GOT3 (cell line): ENCODE results near the gene FAM153A.
"Not testable (repeated sequence)": the region's sequence is repeated elsewhere in the genome, so short reads cannot be mapped to it uniquely, and the experiment has no call there.

Source experiments
- DNase-seq: peaks from one replicate; lab custom pipeline; 2025; ENCODE audit warnings: mixed read lengths; lab: John Stamatoyannopoulos, UW

FAM153A gene

GRCh38 chr5:177782792-177783633 lies at the start of gene FAM153A:
TSS of gene FAM153A (minus strand) at chr5:177782899.
- not testable (repeated sequence) for DNase-seq

DNA sequence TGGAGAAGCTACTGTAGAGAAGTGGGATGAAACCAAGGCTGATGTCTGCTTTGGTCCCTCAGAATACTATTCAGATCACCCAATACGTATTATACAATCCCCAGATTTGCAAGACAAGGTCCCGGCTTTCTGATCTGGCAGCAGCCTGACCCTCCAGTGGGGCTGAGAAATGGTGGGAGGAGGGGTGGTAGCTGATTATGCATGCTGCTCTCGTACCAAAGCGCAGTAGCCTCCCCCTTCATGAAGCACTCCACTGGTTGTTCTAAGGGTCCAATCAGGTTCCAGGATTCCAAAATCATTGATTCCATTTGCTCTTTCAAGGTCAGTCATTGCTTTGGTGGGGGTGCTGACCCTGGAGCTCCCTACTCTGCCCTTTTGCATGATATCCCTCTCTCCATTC lies 49.6 kb upstream of the FAM153A start:
- DNase-seq = not testable (repeated sequence)

GRCh38 chr5:177826073-177826472 lies 43.4 kb upstream of the FAM153A start:
- DNase-seq = not testable (repeated sequence)

DNA sequence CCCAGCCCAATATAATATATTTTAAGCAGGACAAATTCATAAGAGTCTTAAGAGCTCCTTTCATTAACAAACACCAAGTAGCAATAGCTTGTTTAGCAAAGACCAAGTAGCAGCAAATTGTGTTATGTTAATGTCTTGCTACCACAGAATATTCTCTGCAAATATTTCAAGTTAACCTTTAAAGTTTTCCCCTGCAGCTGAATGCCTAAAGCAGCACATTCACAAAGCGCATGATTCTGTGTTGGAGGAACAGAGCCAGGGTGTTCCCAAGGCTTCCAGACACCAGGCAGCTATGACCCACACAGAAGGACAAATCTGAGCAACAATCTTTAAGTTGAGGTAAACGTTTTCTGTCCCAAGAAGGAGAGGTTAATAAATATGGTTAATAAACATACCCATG lies 42.1 kb upstream of the FAM153A start:
- not testable (repeated sequence) for DNase-seq

- DNase-seq = not testable (repeated sequence)
Measured at GRCh38 chr5:177822489-177822888, 39.8 kb upstream of the FAM153A start.

GRCh38 chr5:177819664-177820063 lies 37.0 kb upstream of the FAM153A start:
- not testable (repeated sequence) for DNase-seq

DNA sequence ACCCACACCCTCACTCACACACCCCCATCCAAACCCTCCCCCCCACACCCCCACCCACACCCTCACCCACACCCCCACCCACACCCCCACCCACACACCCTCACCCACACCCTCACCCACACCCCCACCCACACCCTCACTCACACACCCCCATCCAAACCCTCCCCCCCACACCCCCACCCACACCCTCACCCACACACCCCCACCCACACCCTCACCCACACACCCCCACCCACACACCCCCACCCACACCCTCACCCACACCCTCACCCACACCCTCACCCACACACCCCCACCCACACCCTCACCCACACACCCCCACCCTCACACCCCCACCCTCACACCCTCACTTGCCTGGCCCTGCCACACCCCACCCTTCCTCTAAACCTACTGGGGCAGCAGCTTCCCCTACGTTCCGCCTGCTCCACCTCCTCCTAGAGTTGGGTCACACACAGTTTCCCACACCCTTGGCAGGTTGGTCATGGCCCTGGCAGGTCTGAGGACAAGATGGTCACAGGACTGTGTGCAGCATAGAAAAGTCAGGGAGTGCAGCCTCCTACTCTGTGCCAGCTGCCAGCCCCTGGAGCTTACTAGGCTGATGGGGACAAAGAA lies 30.2 kb upstream of the FAM153A start:
- not testable (repeated sequence) for DNase-seq

- DNase-seq = not testable (repeated sequence)
Measured at GRCh38 chr5:177812160-177812743, 29.6 kb upstream of the FAM153A start.

DNA sequence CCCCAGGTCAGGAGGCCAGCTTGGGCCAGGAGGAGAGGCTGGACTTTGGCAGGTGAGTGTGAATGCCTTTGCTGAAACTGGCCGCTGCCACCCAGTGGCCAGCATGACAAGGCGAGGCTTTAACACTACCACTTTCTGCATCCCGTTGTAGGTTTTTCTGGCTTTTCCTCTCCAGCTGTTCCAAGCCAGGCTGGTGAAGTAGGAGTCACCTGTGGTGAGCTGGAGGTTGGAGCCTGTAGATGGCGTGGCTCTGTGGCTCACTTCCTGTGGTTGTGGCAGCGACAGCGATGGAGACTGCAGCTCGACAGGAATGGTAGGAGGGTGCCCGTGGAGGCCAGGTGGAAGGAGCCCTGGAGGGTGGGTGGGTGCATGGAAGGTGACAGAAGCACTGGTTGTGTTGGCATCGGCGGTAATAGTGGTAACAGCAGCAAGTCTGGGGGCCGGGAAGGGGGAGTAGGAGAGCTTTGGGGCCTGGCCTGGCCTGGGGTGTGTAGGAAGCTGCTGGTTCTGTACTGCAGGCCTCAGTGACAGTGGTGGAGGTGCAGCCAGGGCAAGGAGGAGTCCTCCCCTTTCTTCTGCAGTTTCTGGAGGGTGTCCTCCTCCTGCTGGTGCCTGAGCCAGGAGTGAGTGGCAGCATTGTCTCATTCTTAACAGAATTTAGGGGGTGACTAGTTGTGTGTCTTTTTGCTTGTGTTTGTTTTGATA lies 26.7 kb upstream of the FAM153A start:
- not testable (repeated sequence) for DNase-seq

DNA sequence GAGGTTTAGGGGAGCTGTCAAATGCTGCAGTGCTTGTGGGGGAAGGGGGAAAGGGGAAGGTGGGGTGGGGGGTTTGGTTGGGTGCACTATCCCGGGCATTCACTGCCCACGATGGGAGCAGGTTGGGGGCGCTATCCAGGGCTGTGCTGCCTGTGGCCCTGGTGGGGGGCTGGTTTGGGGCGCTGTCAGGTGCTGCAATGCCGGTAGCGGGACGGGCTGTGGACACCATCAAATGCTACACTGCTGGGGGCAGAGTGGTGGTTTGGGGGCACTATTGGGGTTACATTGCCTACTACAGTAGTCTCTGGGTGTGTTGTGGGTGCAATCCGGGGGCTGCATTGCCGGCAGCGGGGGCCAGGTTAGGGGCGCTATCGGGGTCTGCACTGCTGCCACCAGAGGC lies 25.7 kb upstream of the FAM153A start:
- not testable (repeated sequence) for DNase-seq

GRCh38 chr5:177807265-177807664 lies 24.6 kb upstream of the FAM153A start:
- DNase-seq = not testable (repeated sequence)

DNA sequence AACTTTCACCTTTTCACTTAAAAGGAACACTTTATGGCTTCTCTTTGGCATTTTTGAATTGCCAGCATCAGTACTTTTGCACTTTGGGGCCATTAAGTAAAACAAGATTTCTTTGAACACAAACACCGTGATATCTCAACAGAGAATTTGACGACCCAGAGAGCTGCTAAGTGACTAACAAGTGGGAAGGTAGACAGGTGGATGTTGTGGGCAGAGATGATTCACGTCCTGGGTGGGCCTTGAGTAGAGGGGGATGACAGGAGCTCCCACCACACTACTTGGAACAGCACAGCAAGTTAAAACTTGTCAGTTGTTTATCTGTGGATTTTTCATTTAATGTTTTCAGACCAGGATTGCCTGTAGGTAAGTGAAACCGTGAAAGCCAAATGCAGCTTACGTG lies 18.7 kb upstream of the FAM153A start:
- DNase-seq = not testable (repeated sequence)

DNA sequence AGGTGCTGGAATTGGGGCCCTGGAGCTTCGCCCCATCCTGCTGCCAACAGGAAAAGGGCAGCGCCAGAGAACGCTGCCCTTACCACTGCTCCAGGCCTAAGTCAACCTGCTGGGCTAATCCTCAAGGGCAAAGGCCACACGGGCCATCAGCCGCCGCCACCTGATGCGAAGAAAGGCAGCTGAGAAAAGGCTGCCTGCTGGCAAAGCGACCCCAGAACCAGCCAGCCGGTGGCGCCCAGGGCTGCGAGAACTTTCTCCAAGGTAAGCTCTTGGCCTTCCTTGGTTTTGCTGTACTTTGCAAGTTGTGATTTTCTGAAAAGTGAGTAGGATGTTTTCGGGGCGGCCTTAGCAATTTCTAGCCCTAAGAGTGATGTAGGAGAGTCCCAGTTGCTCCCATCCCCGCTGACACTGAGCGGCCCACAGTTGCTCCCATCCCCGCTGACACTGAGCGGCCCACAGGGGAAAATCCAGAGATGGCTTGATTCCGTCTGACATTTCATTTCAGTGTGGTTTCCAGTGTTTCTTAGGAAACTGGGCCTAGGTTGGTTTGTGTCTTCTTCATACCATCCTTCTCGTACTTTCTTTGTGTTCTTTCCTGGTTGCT lies 15.6 kb upstream of the FAM153A start:
- DNase-seq = not testable (repeated sequence)

DNA sequence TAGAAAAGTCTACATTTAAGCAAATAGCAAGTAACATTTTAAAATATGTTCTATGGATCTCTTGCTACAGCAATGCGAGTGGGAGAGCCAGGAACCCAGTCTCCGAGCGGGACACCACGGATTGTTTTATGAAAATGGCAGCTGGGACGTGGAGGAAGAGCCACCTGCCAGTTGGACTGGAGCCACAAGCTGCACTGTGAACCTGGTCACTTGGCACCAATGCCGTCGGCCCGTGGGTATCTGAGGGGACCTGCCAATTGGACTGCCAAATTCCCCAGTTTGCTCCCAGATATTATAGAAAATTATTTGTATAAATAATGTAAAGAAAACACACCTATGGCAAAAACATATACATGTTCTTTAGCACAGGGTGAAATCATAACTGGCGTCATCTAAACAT lies 10.6 kb upstream of the FAM153A start:
- DNase-seq = not testable (repeated sequence)

DNA sequence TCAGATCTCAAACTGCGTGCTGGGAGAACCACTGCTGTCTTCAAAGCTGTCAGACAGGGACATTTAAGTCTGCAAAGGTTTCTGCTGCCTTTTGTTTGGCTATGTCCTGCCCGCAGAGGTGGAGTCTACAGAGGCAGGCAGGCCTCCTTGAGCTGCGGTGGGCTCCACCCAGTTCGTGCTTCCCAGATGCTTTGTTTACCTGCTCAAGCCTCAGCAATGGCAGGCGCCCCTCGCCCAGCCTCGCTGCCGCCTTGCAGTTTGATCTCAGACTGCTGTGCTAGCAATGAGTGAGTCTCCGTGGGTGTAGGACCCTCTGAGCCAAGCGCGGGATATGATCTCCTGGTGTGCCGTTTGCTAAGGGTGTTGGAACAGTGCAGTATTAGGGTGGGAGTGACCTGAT lies 8.9 kb upstream of the FAM153A start:
- DNase-seq = not testable (repeated sequence)

GRCh38 chr5:177782169-177782568 lies 530 bp downstream of the FAM153A start:
- DNase-seq = not testable (repeated sequence)

- not testable (repeated sequence) for DNase-seq
Measured at GRCh38 chr5:177771206-177771605, 11.5 kb downstream of the FAM153A start.

GRCh38 chr5:177770646-177771045 lies 12.1 kb downstream of the FAM153A start:
- not testable (repeated sequence) for DNase-seq

- not testable (repeated sequence) for DNase-seq
Measured at GRCh38 chr5:177763737-177764508, 18.8 kb downstream of the FAM153A start.

DNA sequence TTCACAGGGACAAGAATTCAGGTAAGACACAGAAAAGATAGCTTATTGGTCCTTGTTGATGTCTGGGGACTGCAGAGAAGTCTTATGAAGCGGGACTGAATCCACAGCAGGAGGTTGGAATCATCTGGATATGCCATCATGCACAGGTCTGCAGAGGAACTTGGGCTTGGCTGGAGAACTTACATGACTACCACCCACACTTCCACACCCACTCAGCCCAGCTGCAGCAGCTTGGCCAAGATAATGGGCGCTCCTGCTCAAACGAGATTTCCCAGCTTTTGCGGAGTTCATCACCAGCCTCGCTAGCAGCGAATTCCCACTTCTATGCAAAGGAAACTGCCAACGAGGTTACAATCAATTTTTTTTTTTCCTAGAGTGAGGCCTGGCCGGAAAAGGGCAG lies 21.7 kb downstream of the FAM153A start:
- DNase-seq = not testable (repeated sequence)

DNA sequence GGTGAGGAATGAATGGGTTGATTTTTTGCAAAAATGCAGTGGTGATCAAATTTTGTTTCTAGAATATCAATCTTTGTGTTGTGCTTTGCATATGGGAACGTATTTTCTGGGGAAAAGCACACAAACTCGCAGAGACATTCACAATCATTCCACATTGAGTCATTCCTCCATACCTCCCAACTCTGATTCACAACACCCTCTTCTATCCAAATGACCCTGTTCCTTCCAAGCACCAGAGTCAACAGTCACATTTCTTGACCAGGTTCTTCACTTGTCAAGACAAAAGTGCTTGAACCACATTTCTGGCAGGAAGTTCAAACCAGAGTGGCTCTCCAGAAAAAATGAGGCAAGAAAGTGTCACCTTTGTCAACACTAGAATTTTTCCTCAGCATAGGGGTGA lies 35.3 kb downstream of the FAM153A start:
- DNase-seq = not testable (repeated sequence)
